Right forelimb (tissue), 1 donor: ENCODE data around the gene SEMA3F.
A peak's percentile ranks its signal among the peaks of the same experiment; 100 is the strongest.

Experiments
- DNase-seq: peaks from one replicate; pipeline ENCODE4 v3.0.0-alpha.2; 2018

SEMA3F gene

GRCh38 chr3:50156549-50157493, 1.7 kb downstream of the SEMA3F start:
- DNase-seq = peak; percentile 75

GRCh38 chr3:50157827-50158529, 2.9 kb downstream of the SEMA3F start:
- no peak for DNase-seq

- DNase-seq = no peak
These were observed 3.5 kb downstream of the SEMA3F start for GRCh38 chr3:50158530-50159146.

- no peak for DNase-seq
These were observed 5.4 kb downstream of the SEMA3F start for GRCh38 chr3:50160561-50160983.

GRCh38 chr3:50161320-50161719, 6.2 kb downstream of the SEMA3F start:
- no peak for DNase-seq

GRCh38 chr3:50162034-50162883, 7.1 kb downstream of the SEMA3F start:
- DNase-seq = no peak

GRCh38 chr3:50163572-50164455, 8.7 kb downstream of the SEMA3F start:
- peak; percentile 85 for DNase-seq

- DNase-seq = no peak
These were observed 9.4 kb downstream of the SEMA3F start for GRCh38 chr3:50164481-50164880.

GRCh38 chr3:50164984-50165909, 10.1 kb downstream of the SEMA3F start:
- peak; percentile 72 for DNase-seq

GRCh38 chr3:50165910-50166538, 10.9 kb downstream of the SEMA3F start:
- DNase-seq = no peak

GRCh38 chr3:50166620-50167019, 11.5 kb downstream of the SEMA3F start:
- no peak for DNase-seq

- no peak for DNase-seq
These were observed 12.1 kb downstream of the SEMA3F start for GRCh38 chr3:50167069-50167840.

- no peak for DNase-seq
These were observed 12.7 kb downstream of the SEMA3F start for GRCh38 chr3:50167841-50168209.

- DNase-seq = no peak
These were observed 13.3 kb downstream of the SEMA3F start for GRCh38 chr3:50168388-50168787.

GRCh38 chr3:50168791-50169190, 13.7 kb downstream of the SEMA3F start:
- DNase-seq = no peak

- DNase-seq = no peak
These were observed 14.2 kb downstream of the SEMA3F start for GRCh38 chr3:50169232-50169832.

GRCh38 chr3:50169858-50170257, 14.7 kb downstream of the SEMA3F start:
- DNase-seq = no peak

- no peak for DNase-seq
These were observed 15.6 kb downstream of the SEMA3F start for GRCh38 chr3:50170689-50171088.
